Heart left ventricle (tissue), 13 donors: ENCODE measurements around the gene MXRA8.

Experiments used
- POLR2A ChIP-seq, 2 donors: fragments of 450-650 bp; IDR thresholded peaks; one replicate each; pipeline ENCODE4 v1.6.1; 2017; ENCODE audit warnings: antibody characterized with exemption in 2 of 2, mild to moderate bottlenecking in 2 of 2, moderate library complexity in 2 of 2
- TF ChIP-seq, protein P1 (sequence below), 12 donors: fragments of 200-600 bp; sonication (generic) in 4 of 12; IDR thresholded peaks; one replicate each; pipeline versions ENCODE4 v1.5.0 to v1.8.0; 2018 to 2022; ENCODE audit warnings: antibody characterized with exemption in 12 of 12, mild to moderate bottlenecking in 5 of 12
- donor health status: ischemic (EF 13 %, LVEDD 7.1; RV severe dilation, severe dysfunction).
- donor health status: DM: no; HTN: yes; CAD: no.
- donor health status: DM: no; HTN: no; CAD: no.
- donor health status: ischemic (EF 25% LVEDD 6.9; RV normal size, moderate dysfunction).
- donor health status: ischemic (EF 25% LVEDD 5.7; RV mildly dilated, moderate dysfunction).
- donor health status: ischemic (EF 35%, LVEDD 5.7; RV mildly dilated, moderate dysfunction).
- donor health status: nonischemic (EF 11% LVEDD 7.7; RV severe dilation, severe dysfunction).
- donor health status: DM: yes; HTN: yes; CAD: no.
- donor health status: PGD.
- donor health status: ischemic (EF 29% LVEDD 5.4; RV normal size, mild dysfunction).
- donor health status: nonischemic (EF 23%, LVEDD 6.1; RV moderate dilation, normal function).

DNA sequence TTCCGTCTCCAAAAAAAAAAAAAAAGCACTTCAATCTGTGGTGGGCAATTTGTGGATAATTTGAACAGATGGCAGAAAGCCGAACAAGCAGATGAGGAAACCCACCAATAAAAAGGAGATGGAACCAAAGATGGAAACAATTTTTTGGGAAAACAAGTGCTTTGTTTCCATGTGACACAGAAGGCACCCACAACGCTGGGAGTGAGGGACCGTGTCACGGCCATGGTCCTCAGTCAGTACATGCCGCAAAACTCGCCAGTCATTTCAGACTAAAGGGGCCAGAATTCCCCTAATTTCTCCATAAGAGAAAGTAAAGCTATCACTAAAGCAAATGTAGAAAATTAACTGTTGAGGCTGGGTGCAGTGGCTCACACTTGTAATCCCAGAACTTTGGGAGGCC, 35.8 kb upstream of the MXRA8 start:
- TF ChIP-seq POLR2A (IDR thresholded peaks at IDR 0.05), result no peak
- TF ChIP-seq, protein P1, sequence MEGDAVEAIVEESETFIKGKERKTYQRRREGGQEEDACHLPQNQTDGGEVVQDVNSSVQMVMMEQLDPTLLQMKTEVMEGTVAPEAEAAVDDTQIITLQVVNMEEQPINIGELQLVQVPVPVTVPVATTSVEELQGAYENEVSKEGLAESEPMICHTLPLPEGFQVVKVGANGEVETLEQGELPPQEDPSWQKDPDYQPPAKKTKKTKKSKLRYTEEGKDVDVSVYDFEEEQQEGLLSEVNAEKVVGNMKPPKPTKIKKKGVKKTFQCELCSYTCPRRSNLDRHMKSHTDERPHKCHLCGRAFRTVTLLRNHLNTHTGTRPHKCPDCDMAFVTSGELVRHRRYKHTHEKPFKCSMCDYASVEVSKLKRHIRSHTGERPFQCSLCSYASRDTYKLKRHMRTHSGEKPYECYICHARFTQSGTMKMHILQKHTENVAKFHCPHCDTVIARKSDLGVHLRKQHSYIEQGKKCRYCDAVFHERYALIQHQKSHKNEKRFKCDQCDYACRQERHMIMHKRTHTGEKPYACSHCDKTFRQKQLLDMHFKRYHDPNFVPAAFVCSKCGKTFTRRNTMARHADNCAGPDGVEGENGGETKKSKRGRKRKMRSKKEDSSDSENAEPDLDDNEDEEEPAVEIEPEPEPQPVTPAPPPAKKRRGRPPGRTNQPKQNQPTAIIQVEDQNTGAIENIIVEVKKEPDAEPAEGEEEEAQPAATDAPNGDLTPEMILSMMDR (IDR thresholded peaks at IDR 0.05), result no peak
